Epithelial cell of esophagus (primary cell): Measurements from ENCODE around the gene ZNF546.

Source experiments
- DNase-seq: peaks from one replicate; pipeline ENCODE4 v3.0.0; 2010; ENCODE audit warnings: low read depth
- H3K4me3 ChIP-seq: 2 replicates; pipeline ENCODE4 v1.5.1; 2011; ENCODE audit warnings: mild to moderate bottlenecking, low read length, control low read depth
- TF ChIP-seq, protein P1 (sequence below): IDR thresholded peaks from 2 replicates; pipeline ENCODE4 v1.5.1; 2011; ENCODE audit warnings: low read depth, mild to moderate bottlenecking, low read length, control low read depth, inconsistent platforms; ENCODE audit not compliant: insufficient read depth; ENCODE audit errors: missing control alignments

The ZNF546 gene

DNA sequence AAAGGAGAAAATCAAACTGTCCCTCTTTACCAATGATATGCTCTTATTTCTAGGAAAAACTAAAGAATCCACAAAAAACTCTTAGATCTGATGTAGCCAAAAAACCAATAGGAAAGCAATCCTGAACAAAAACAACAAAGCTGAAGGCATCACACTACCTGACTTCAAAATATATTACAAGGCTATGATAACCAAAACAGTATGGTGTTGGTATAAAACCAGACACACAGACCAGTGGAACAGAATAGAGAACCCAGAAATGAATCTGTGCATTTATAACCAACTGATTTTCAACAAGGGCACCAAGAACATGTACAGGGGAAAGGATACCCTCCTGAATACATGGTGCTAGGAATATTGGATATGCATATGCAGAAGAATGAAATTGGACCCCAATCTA lies 9.7 kb upstream of the ZNF546 start:
- no peak for DNase-seq
- TF ChIP-seq, protein P1, sequence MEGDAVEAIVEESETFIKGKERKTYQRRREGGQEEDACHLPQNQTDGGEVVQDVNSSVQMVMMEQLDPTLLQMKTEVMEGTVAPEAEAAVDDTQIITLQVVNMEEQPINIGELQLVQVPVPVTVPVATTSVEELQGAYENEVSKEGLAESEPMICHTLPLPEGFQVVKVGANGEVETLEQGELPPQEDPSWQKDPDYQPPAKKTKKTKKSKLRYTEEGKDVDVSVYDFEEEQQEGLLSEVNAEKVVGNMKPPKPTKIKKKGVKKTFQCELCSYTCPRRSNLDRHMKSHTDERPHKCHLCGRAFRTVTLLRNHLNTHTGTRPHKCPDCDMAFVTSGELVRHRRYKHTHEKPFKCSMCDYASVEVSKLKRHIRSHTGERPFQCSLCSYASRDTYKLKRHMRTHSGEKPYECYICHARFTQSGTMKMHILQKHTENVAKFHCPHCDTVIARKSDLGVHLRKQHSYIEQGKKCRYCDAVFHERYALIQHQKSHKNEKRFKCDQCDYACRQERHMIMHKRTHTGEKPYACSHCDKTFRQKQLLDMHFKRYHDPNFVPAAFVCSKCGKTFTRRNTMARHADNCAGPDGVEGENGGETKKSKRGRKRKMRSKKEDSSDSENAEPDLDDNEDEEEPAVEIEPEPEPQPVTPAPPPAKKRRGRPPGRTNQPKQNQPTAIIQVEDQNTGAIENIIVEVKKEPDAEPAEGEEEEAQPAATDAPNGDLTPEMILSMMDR, result no peak
- no peak overlapping the region for H3K4me3 ChIP-seq

DNA sequence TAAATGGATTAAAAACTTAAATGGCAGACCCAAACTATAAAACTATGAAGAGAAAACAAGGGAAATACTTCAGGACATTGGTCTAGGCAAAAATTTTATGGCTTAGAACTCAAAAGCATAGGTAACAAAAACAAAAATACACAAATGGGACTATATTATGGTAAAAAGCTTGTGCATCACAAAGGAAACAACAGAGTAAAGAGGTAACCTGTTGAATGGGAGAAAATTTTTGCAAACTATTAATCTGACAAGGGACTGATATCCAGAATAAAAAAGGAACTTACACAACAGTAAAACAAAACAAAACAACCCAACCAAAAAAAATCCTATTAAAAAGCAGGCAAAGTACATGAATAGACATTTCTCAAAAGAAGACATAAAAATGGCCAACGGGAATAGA lies 9.3 kb upstream of the ZNF546 start:
- no peak overlapping the region for H3K4me3 ChIP-seq
- TF ChIP-seq, protein P1, result no peak

GRCh38 chr19:39993605-39994004 lies 3.3 kb upstream of the ZNF546 start:
- H3K4me3 ChIP-seq, result no peak overlapping the region
- TF ChIP-seq, protein P1, result no peak
- DNase-seq, result no peak

More for the DNA sequence above, 9.3 kb upstream of the ZNF546 start:
- DNase-seq, result no peak

GRCh38 chr19:39994361-39994760 lies 2.5 kb upstream of the ZNF546 start:
- H3K4me3 ChIP-seq, result no peak overlapping the region
- no peak for DNase-seq
- TF ChIP-seq, protein P1, result no peak

DNA sequence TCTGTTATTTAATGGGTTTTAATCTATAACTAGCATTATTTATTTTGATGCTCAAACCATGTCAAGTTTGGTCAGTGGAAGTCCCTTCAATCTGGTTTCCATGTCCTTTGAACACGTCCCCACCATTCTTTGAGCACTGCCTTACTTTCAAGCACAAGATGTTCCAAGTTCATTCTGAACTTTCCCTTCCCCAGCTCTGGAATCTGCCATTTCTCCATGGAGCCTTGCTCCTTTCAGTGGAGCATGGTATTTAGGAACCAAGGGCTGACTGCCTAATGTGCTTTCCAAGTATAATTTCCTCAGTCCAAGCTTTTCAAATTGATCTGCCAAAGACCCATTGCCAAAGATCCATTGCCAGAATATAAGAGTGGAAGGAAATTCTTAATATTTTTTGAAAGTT lies 1.1 kb upstream of the ZNF546 start:
- DNase-seq, result no peak
- TF ChIP-seq, protein P1, result no peak
- peak overlapping the region; percentile 95 for H3K4me3 ChIP-seq

DNA sequence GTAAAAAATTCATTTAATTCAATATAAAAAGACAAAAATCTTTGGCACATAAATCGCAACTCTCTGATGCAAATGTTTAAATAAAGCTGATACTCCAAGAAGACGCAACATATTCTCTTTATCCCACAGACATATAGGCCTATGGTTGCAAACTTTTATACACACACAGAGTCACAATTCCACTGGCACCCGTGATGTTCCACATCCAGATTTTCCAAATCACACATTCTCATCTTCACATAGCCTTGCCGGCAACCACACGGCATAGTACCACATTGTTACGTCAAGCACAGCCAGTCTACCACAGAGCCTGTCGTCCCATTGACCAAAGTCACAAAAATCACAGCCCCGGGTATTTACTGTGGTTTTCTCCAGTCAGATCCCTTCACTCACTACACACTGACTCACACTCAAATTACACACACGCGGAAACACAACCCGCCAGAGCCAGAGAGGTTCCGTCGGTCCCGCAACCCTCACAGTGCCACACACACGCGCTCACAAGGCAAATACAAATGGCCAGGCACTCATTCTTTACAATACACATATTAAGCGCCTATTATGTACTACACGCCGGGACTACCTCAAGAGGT lies 546 bp upstream of the ZNF546 start:
- H3K4me3 ChIP-seq, result peak overlapping the region; percentile 95
- TF ChIP-seq, protein P1, result no peak
- DNase-seq, result peak; percentile 70

DNA sequence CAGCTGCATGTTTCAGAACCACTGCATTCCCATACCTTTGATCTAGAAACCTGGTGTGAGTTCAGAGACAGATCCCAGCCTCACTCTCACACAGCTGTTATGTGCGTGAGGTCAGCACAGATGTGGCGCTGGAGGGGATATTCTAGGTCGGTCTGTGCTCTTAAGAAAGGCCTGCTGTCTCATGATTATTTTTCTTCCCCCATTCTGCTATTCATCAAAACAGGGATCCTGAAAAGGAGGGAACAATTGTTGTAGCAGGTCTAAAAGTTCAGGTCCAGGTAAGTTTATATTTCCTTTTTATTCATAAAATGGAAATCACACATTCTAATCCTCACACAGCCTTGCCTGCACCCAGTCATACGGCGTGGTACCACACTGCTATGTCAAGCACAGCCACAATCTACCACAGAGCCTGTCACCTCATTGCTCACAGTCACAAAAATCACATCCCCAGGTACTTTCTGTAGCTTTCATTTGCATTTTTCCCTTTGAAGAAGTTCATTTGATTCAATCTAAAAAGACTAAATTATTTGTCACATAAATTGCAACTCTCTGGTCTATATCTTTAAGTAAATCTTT lies 867 bp downstream of the ZNF546 start:
- TF ChIP-seq, protein P1, result no peak
- DNase-seq, result peak; percentile 5
- H3K4me3 ChIP-seq, result peak overlapping the region; percentile 95
